ENCODE data around the gene TNNT2.

GRCh38 chr1:201376107-201376463 lies 1.4 kb downstream of the TNNT2 start:
- TF ChIP-seq CTCF (IDR thresholded peaks at IDR 0.05), result no peak
- TF ChIP-seq POLR2A (IDR thresholded peaks at IDR 0.05), result no peak

Data from esophagus squamous epithelium (tissue), 4 donors.